Prostate gland (tissue), 2 donors: Measurements from ENCODE around the gene GABRA5. TPM values are rescaled to one million over a fixed set of nuclear protein-coding genes. Genes with fewer than 3 reads are reported as not detected.

Source experiments
- DNase-seq: peaks from one replicate; pipeline ENCODE4 v3.0.0-alpha.2; 2019; ENCODE audit warnings: low spot score
- H3K27ac ChIP-seq, 2 donors: fragments of 200-600 bp; sonication (generic); 2 replicates each; pipeline ENCODE4 v1.5.1; 2017 to 2019
- H3K27me3 ChIP-seq: fragments of 200-600 bp; sonication (generic); replicated peaks from 2 replicates; pipeline ENCODE4 v1.5.1; 2019; ENCODE audit not compliant: insufficient read depth
- H3K36me3 ChIP-seq, 2 donors: fragments of 200-600 bp; sonication (generic); 1 replicate in 1 of 2; 2 replicates in 1 of 2; pipeline versions ENCODE4 v1.5.1 to v1.8.1; 2017 to 2019
- H3K4me1 ChIP-seq: fragments of 200-600 bp; sonication (generic); replicated peaks from 2 replicates; pipeline ENCODE4 v1.5.1; 2019
- H3K4me3 ChIP-seq, 2 donors: fragments of 200-600 bp; sonication (generic); 2 replicates each; pipeline ENCODE4 v1.5.1; 2017 to 2019
- H3K9me3 ChIP-seq: fragments of 200-600 bp; sonication (generic); 2 replicates; pipeline ENCODE4 v1.5.1; 2017
- POLR2A ChIP-seq: fragments of 450-650 bp; IDR thresholded peaks from one replicate; pipeline ENCODE4 v1.6.1; 2016; ENCODE audit warnings: antibody characterized with exemption, mild to moderate bottlenecking
- POLR2AphosphoS5 ChIP-seq: sonication (generic); formaldehyde crosslinking; IDR thresholded peaks from one replicate; pipeline ENCODE4 v1.6.1; 2017; ENCODE audit warnings: antibody characterized with exemption
- WGBS: methylation state at CpG from one replicate; pipeline ENCODE4 v1.1.5; 2018; 5-methylcytosine and 5-hydroxymethylcytosine counted together
- intact Hi-C: fragments of 100-400 bp; cut with DNase I; formaldehyde crosslinking; loops from one replicate; pipeline ENCODE4 v1.14.2; 2022
- total RNA-seq, 2 donors: library from RNA; depleted of rRNA; stranded (reverse); fragments of >200 nt; gene quantifications; one replicate each; pipeline ENCODE4 v1.1.0, GENCODE V29; 2016
- TF ChIP-seq, protein P1 (sequence below), 4 experiments: fragments of 200-600 bp in 2 of 4; fragments of 450-650 bp in 2 of 4; sonication (generic) in 2 of 4; IDR thresholded peaks; 1 replicate in 3 of 4; 2 replicates in 1 of 4; pipeline ENCODE4 v1.5.1; 2016 to 2019; ENCODE audit warnings: antibody characterized with exemption in 4 of 4, mild to moderate bottlenecking in 2 of 4, moderate library complexity in 2 of 4

GABRA5 gene
- total RNA-seq, 2 donors from 2014 or later: 0.14 TPM; not detected in 1

GRCh38 chr15:26868029-26868685 is 1.3 kb downstream of the GABRA5 start:
- Histone ChIP-seq H3K4me3 (peak overlapping the region in 1 of 2 donors; percentile 7), H3K36me3 (no peaks in the 10 kb centered on the region), H3K27ac (no peak overlapping the region), H3K9me3 (no peaks in the 10 kb centered on the region), H3K4me1 (peaks cover 7% of the 10 kb centered on the region), H3K27me3 (no peaks in the 10 kb centered on the region)
- WGBS: 13% methylated on average over 27 of the region's 46 CpGs
- DNase-seq: no peak
- intact Hi-C loops: no loop called here
- no peak for TF ChIP-seq POLR2A
- TF ChIP-seq, protein P1, sequence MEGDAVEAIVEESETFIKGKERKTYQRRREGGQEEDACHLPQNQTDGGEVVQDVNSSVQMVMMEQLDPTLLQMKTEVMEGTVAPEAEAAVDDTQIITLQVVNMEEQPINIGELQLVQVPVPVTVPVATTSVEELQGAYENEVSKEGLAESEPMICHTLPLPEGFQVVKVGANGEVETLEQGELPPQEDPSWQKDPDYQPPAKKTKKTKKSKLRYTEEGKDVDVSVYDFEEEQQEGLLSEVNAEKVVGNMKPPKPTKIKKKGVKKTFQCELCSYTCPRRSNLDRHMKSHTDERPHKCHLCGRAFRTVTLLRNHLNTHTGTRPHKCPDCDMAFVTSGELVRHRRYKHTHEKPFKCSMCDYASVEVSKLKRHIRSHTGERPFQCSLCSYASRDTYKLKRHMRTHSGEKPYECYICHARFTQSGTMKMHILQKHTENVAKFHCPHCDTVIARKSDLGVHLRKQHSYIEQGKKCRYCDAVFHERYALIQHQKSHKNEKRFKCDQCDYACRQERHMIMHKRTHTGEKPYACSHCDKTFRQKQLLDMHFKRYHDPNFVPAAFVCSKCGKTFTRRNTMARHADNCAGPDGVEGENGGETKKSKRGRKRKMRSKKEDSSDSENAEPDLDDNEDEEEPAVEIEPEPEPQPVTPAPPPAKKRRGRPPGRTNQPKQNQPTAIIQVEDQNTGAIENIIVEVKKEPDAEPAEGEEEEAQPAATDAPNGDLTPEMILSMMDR (IDR thresholded peaks at IDR 0.05): no peak
- TF ChIP-seq POLR2AphosphoS5: no peak

DNA sequence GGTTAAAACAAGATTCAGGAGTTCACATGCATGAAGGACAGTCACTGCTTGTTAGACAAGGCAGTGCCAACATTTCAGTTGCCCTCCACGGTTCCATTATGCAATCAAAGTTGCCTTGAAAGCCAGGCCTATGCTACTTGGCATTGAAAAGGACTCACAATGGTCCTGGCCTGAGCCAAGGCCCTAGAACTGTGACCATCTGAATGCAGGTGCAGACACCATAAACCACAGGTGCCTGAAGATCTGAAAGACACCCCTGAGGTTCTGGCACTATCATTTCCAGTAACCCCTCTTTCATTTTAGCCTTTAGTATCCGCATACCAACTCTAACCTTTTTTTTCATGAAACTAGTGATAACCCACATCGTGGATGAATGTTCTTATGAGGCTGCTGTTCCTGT is 2.8 kb downstream of the GABRA5 start:
- peaks cover 7% of the 10 kb centered on the region for H3K4me1 ChIP-seq
- WGBS: 69% methylated on average over 3 of the region's 3 CpGs
- no peaks in the 10 kb centered on the region for H3K36me3 ChIP-seq
- DNase-seq: no peak
- intact Hi-C loops: no loop called here
- TF ChIP-seq POLR2AphosphoS5: no peak
- TF ChIP-seq POLR2A: no peak
- TF ChIP-seq, protein P1 (IDR thresholded peaks at IDR 0.05): no peak
- no peak overlapping the region for H3K27ac ChIP-seq
- no peaks in the 10 kb centered on the region for H3K9me3 ChIP-seq
- H3K4me3 ChIP-seq: no peak overlapping the region
- no peaks in the 10 kb centered on the region for H3K27me3 ChIP-seq

DNA sequence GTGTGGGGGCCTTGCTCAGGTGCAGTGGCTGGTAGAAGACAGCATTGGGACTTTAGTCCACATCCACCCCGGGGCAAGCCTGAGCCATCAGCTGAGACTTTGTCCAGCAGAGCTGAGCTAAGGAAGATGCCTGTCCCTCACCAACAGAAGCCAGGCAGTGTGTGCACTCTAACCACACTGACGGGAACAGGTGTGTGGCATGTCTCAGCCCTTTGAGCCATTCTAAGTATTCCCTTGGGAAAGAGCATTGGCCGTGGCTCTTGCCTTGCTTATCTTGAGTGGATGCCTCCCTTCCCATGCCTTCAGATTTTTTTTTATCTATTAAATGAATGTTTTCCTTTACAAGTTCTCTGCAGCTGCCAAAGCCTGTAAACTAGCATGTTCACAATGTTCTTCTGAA is 3.5 kb downstream of the GABRA5 start:
- Histone ChIP-seq H3K4me3 (no peak overlapping the region), H3K27me3 (no peaks in the 10 kb centered on the region), H3K27ac (no peak overlapping the region), H3K9me3 (no peaks in the 10 kb centered on the region), H3K36me3 (no peaks in the 10 kb centered on the region), H3K4me1 (peaks cover 7% of the 10 kb centered on the region)
- TF ChIP-seq POLR2AphosphoS5 (peak; percentile 11), POLR2A (no peak)
- TF ChIP-seq, protein P1 (IDR thresholded peaks at IDR 0.05): no peak
- no peak for DNase-seq
- intact Hi-C loops: no loop called here
- 80% methylated on average over 3 of the region's 3 CpGs for WGBS

- H3K9me3 ChIP-seq: no peaks in the 10 kb centered on the region
- peaks cover 7% of the 10 kb centered on the region for H3K4me1 ChIP-seq
- TF ChIP-seq POLR2AphosphoS5: no peak
- TF ChIP-seq, protein P1 (IDR thresholded peaks at IDR 0.05): no peak
- no peak for TF ChIP-seq POLR2A
- 75% methylated on average over 7 of the region's 7 CpGs for WGBS
- no peak overlapping the region for H3K4me3 ChIP-seq
- H3K36me3 ChIP-seq: no peaks in the 10 kb centered on the region
- intact Hi-C loops: no loop called here
- no peak overlapping the region for H3K27ac ChIP-seq
- no peak for DNase-seq
- no peaks in the 10 kb centered on the region for H3K27me3 ChIP-seq
Observed at GRCh38 chr15:26872206-26872605, 5.3 kb downstream of the GABRA5 start.

GRCh38 chr15:26873846-26874245 is 7.0 kb downstream of the GABRA5 start:
- WGBS: 21% methylated on average over 8 of the region's 8 CpGs
- no peaks in the 10 kb centered on the region for H3K27me3 ChIP-seq
- no peaks in the 10 kb centered on the region for H3K4me1 ChIP-seq
- no peaks in the 10 kb centered on the region for H3K9me3 ChIP-seq
- no peaks in the 10 kb centered on the region for H3K36me3 ChIP-seq
- no peak overlapping the region for H3K4me3 ChIP-seq
- H3K27ac ChIP-seq: no peak overlapping the region
- intact Hi-C loops: no loop called here
- peak; percentile 42 for DNase-seq
- TF ChIP-seq POLR2AphosphoS5 (no peak), POLR2A (no peak)
- TF ChIP-seq, protein P1 (IDR thresholded peaks at IDR 0.05): no peak
